Activated CD4-positive, alpha-beta memory T cell treated with anti-CD3 and anti-CD28 coated beads for 36 hours (primary cell): Measurements from ENCODE around the gene ABCA4. TPM values are rescaled to one million over a fixed set of nuclear protein-coding genes. Genes with fewer than 3 reads are reported as not detected.
A peak's percentile ranks its signal among the peaks of the same experiment; 100 is the strongest.

Experiments used
- CTCF ChIA-PET: fragments of 350-600 bp; sonication (Branson Sonifier 250); formaldehyde crosslinking; loops from one replicate; lab custom pipeline; 2021; ENCODE audit warnings: antibody characterized with exemption, inconsistent platforms; lab: Charles Lee
- POLR2A ChIA-PET: fragments of 350-600 bp; sonication (Branson Sonifier 250); formaldehyde crosslinking; loops from one replicate; lab custom pipeline; 2021; ENCODE audit warnings: antibody characterized with exemption; lab: Charles Lee
- DNase-seq: peaks from one replicate; pipeline ENCODE4 v3.0.0-alpha.2; 2020
- H3K27ac Mint-ChIP-seq: one replicate; pipeline ENCODE4 v1.8.0; 2021; ENCODE audit warnings: mixed read lengths
- H3K27me3 Mint-ChIP-seq: one replicate; pipeline ENCODE4 v1.8.0; 2021; ENCODE audit warnings: mixed read lengths
- H3K36me3 Mint-ChIP-seq: one replicate; pipeline ENCODE4 v1.8.0; 2021; ENCODE audit warnings: mixed read lengths
- H3K4me1 Mint-ChIP-seq: one replicate; pipeline ENCODE4 v1.8.0; 2021; ENCODE audit warnings: low read depth, mixed read lengths
- H3K4me3 Mint-ChIP-seq: one replicate; pipeline ENCODE4 v1.8.0; 2021; ENCODE audit warnings: mild to moderate bottlenecking, mixed read lengths
- H3K9me3 Mint-ChIP-seq: one replicate; pipeline ENCODE4 v1.8.0; 2021; ENCODE audit warnings: mixed read lengths
- intact Hi-C: fragments of 100-400 bp; cut with micrococcal nuclease; formaldehyde crosslinking; loops from one replicate; pipeline ENCODE4 v1.15.1; 2023
- total RNA-seq, 2 experiments: library from RNA; stranded (reverse); gene quantifications; one replicate each; pipeline ENCODE4 v1.2.3, GENCODE V29; 2021

ABCA4 gene
- total RNA-seq, 2 experiments from 2014 or later = not detected

DNA sequence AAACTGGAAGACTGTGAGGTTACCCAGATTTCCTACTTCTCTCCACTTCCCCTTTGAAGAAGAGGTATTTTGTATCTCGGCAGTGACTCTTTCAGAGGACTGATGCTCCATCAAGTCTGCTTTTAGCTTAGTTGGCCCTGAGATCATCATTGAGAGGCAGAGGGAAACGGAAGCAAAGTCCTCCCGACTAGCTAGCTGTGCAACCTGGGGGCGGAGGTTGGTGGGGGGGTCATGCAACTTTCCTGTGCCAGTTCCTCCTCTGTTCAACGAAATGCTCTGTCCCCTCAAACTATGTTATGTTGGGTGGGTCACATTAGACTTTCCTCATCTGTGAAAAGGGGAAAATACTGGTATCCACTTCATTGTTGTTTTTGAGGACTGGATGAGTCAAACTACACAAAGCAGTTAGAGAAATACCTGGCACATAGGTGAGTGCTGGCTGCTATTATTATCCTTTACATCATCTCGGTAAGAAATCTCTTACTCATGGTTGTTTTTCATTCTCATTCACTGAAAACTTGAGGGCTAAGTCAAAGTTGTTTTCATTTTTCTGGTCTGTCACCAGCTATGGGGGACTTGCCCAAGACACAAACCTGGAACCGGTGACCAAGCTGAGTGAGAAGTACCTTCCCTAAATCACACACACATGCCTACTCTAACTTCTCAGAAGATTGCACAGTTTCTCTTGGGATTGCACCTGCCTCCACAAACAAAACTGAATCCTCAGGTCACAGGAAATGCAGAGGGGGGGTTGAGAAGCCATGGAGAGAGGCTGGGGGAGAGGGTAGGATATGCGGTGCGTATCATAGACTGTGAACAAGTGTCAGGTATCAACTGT is 83.3 kb downstream of the ABCA4 start:
- H3K36me3 Mint-ChIP-seq = no peaks in the 10 kb centered on the region
- H3K27ac Mint-ChIP-seq = peak overlapping the region; percentile 68
- intact Hi-C loops = loop anchor here (1.0 to 10.0 kb wide), 7 partner anchors 20 to 429 kb away; partner anchors contain the start of gene GCLM
- POLR2A ChIA-PET = no interaction called here
- peaks cover 37% of the 10 kb centered on the region for H3K27me3 Mint-ChIP-seq
- CTCF ChIA-PET = interaction anchor here (0.9 to 7.4 kb wide), 6 partner anchors 8 to 444 kb away, joined by 3 to 66 read pairs (median 9); no protein-coding TSS in a partner anchor
- peaks cover 16% of the 10 kb centered on the region for H3K4me1 Mint-ChIP-seq
- no peaks in the 10 kb centered on the region for H3K9me3 Mint-ChIP-seq
- peak; percentile 56 for DNase-seq
- H3K4me3 Mint-ChIP-seq = no peak overlapping the region

DNA sequence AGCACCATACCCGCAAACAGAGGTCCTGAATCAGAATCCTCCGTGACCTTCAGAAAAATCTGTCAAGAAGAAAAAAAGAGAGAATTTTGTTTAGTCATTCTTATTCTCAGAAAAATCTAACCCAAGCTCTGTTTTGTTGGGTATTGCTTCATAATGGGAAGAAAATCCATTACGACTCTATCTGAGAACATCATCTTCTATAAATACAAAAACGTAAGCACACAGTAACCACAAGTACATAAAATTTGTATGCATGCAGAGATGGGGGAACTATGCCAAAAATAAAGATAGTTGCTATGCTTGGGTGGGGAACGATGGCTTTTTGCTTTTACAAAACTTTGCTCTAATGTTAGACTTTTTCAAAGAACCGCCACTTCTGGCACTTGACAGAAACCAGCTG is 84.2 kb downstream of the ABCA4 start:
- POLR2A ChIA-PET = no interaction called here
- peak overlapping the region; percentile 68 for H3K27ac Mint-ChIP-seq

DNA sequence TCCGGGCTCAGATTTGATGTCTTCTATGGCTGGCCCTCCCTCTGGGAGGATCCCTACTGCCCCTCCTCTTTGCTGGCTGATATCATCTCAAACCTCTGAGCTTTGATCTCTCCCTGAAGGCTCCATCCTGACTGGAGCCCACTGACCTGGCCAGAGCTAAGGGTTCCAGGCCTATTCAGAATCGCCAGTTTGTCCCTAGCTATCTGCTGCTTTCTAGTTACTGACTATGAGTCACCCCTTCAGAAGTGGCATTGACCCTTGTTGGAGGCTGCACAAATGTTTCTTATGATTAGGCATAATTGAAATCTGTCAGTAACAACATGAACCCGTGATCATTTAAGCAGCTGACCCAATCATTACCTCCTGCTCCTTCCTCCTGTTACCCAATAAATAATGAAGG is 87.1 kb downstream of the ABCA4 start:
- Mint-ChIP-seq H3K27me3 (peaks cover 28% of the 10 kb centered on the region), H3K36me3 (no peaks in the 10 kb centered on the region), H3K27ac (no peak overlapping the region), H3K4me1 (peaks cover 16% of the 10 kb centered on the region), H3K9me3 (no peaks in the 10 kb centered on the region), H3K4me3 (no peak overlapping the region)
- no peak for DNase-seq
- CTCF ChIA-PET = interaction anchor here (1.2 to 7.4 kb wide), 5 partner anchors 8 to 50 kb away, joined by 3 to 66 read pairs (median 3); no protein-coding TSS in a partner anchor
- intact Hi-C loops = loop anchor here (10.0 kb wide), 1 partner anchor 211 kb away; no protein-coding TSS in a partner anchor
- POLR2A ChIA-PET = no interaction called here

More for the DNA sequence above, 84.2 kb downstream of the ABCA4 start:
- Mint-ChIP-seq H3K9me3 (no peaks in the 10 kb centered on the region), H3K4me1 (peaks cover 16% of the 10 kb centered on the region), H3K27me3 (peaks cover 37% of the 10 kb centered on the region), H3K4me3 (no peak overlapping the region), H3K36me3 (no peaks in the 10 kb centered on the region)
- intact Hi-C loops = loop anchor here (1.0 to 10.0 kb wide), 6 partner anchors 129 to 428 kb away; partner anchors contain the start of gene GCLM
- DNase-seq = no peak
- CTCF ChIA-PET = interaction anchor here (1.0 to 7.4 kb wide), 4 partner anchors 9 to 421 kb away, joined by 3 to 66 read pairs (median 10); no protein-coding TSS in a partner anchor

DNA sequence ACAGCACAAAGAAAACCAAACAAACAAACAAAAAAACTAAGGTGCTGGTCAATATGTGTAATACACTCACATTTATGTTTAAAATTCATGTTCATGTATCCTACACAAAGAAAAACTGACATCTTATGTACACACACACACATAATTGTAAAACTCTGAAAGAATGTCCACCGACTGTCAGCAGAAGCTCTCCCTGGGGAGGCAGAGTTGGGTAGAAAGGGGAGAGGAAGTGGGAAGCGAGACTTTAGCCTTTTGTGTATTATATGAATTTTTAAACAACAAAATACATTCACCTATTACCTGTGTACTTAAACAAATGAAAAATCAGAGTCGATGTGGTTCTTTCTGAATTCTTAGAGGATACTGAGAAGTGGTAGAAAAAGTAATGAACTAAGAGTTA is 88.3 kb downstream of the ABCA4 start:
- ChIA-PET CTCF (interaction anchor here (0.6 to 1.2 kb wide), 2 partner anchors 51 to 775 kb away, joined by 3 read pairs; no protein-coding TSS in a partner anchor), POLR2A (no interaction called here)
- Mint-ChIP-seq H3K4me1 (peaks cover 14% of the 10 kb centered on the region), H3K27ac (no peak overlapping the region), H3K36me3 (no peaks in the 10 kb centered on the region), H3K9me3 (no peaks in the 10 kb centered on the region), H3K27me3 (peaks cover 22% of the 10 kb centered on the region), H3K4me3 (no peak overlapping the region)
- intact Hi-C loops = loop anchor here (10.0 kb wide), 1 partner anchor 212 kb away; no protein-coding TSS in a partner anchor
- no peak for DNase-seq

DNA sequence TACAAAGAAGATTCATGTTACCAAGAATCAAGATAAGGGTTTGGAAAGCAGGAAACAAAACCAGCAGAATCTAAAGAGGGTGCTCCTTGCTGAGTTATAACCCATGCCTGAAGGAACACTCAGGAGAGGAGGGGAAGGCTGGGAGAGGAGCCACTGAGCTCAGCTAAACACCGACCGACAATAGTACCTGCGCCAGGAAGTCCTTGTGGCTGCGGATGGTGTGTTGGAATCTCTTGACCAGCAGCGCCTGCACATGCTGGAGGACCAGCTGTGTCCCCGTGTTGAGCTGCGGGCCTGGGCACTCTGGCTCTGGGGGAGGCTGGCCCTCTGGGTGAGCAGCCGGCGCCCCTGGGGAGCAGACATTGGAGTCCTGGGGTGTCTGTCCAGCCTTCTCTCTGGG is 89.4 kb downstream of the ABCA4 start:
- no peak overlapping the region for H3K27ac Mint-ChIP-seq
- H3K36me3 Mint-ChIP-seq = no peaks in the 10 kb centered on the region
- ChIA-PET POLR2A (no interaction called here), CTCF (interaction anchor here (0.6 to 0.9 kb wide), 2 partner anchors 10 to 14 kb away, joined by 3 read pairs; no protein-coding TSS in a partner anchor)
- H3K9me3 Mint-ChIP-seq = no peaks in the 10 kb centered on the region
- intact Hi-C loops = loop anchor here (10.0 kb wide), 1 partner anchor 213 kb away; no protein-coding TSS in a partner anchor
- no peak overlapping the region for H3K4me3 Mint-ChIP-seq
- no peak for DNase-seq
- peaks cover 14% of the 10 kb centered on the region for H3K27me3 Mint-ChIP-seq
- peaks cover 5% of the 10 kb centered on the region for H3K4me1 Mint-ChIP-seq

DNA sequence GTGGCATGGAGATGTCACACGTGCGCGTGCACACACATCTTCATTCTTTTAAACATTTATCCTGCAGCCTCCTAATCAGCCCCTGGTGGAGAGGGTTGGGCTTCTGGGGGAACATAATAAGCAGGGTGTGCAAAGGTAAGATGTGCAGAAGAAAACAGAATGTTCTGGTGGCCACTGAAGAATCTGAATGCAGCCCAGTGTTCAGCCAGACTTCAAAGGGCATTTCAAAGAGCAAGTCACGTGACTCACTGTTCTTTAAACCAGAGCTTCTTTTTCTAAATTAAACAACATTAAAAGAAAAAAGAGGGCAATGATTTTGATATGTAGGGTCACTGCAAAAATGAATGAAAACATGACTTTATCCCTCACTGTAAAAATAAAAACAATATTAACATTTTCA is 89.8 kb downstream of the ABCA4 start:
- H3K36me3 Mint-ChIP-seq = no peaks in the 10 kb centered on the region
- CTCF ChIA-PET = no interaction called here
- POLR2A ChIA-PET = no interaction called here
- H3K27me3 Mint-ChIP-seq = peaks cover 12% of the 10 kb centered on the region
- H3K9me3 Mint-ChIP-seq = no peaks in the 10 kb centered on the region
- no peak for DNase-seq
- intact Hi-C loops = loop anchor here (10.0 kb wide), 1 partner anchor 214 kb away; no protein-coding TSS in a partner anchor
- H3K4me3 Mint-ChIP-seq = no peak overlapping the region
- no peak overlapping the region for H3K27ac Mint-ChIP-seq
- H3K4me1 Mint-ChIP-seq = peaks cover 5% of the 10 kb centered on the region

DNA sequence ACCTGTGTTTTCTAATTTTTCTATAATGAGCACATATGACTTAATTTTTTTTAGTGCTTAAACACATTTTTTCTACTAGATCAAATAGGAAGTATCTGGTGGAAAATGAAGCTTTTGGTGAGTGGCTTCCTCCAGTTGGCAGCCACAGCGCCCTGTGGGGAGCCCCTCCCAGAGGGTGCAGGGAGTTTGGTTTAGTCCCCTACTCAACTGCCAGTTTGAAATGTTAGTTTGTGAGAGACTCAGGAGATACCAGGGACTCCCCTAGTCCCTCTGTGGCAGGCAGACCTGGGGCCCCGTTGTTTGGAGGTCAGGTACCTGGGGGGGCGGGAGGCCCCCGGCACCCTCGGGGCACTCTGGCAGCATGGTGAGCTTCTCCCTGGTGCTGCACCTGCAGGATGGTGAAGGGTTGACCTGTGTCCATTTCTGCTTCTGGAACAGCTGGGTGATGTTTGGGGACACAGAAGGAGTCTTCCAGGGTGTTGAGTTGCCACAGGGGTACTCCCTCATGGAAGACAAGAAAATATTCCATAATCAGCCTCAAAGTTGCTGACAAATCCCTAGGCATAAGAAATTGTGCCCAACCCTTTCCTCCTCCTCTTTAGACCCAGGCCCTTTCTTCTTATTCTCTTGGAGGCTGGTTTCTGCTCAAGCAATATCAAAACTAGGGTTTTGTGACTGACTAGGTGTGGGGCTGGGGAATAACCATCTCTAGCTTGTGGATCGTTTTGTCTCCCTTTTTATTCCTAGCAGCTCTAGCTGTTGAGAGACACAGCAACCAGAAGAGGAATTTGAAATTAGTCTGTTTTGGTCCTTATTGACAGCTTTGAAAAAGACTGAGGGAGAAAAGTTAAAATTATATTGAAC is 91.6 kb downstream of the ABCA4 start:
- Mint-ChIP-seq H3K4me3 (no peak overlapping the region), H3K27me3 (peaks cover 8% of the 10 kb centered on the region), H3K4me1 (no peaks in the 10 kb centered on the region), H3K9me3 (no peaks in the 10 kb centered on the region), H3K27ac (no peak overlapping the region), H3K36me3 (no peaks in the 10 kb centered on the region)
- intact Hi-C loops = no loop called here
- ChIA-PET POLR2A (no interaction called here), CTCF (interaction anchor here (1.0 to 2.5 kb wide), 3 partner anchors 11 to 305 kb away, joined by 3 to 13 read pairs (median 4); no protein-coding TSS in a partner anchor)
- DNase-seq = no peak

DNA sequence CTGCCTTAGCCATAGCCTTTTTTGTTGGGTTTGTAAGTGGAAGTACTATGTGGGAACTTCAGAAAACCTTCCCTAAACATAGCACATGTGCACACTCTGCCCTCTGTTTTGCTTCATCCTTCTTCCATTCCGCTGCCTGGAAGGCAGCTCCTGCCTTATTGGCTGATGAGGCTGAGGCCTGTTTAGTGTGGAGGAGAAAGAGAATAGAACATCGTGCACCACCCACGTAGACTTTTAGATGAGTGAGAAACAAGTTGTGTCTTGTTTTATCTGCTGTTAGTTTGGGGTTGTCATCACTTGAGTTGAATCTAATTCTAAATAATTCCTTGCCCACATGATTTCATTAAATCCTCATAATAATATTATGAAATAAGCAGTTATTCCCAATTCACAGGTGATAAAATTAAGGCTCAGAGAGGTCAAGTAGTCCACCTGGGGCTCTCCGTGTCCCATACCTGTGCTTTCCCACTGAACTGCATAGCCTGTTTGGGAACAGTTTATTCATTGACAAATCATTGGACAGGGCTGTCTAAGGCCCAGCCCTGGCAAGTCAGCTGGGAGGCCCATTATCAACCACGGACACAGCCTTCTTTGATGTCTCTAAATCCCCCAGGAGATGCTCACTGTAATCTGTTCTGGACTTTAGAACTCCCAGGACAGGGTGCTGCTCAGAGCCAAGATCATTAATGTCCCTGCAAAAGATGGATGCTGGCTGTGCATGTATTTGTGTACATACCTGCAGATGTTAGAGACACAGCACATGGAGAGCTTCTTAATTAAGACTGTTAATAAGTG is 93.0 kb downstream of the ABCA4 start:
- no peak overlapping the region for H3K27ac Mint-ChIP-seq
- H3K9me3 Mint-ChIP-seq = no peaks in the 10 kb centered on the region
- DNase-seq = no peak
- H3K27me3 Mint-ChIP-seq = peaks cover 4% of the 10 kb centered on the region
- H3K4me3 Mint-ChIP-seq = no peak overlapping the region
- no peaks in the 10 kb centered on the region for H3K36me3 Mint-ChIP-seq
- intact Hi-C loops = no loop called here
- ChIA-PET POLR2A (no interaction called here), CTCF (interaction anchor here (1.2 to 3.4 kb wide), 4 partner anchors 10 to 778 kb away, joined by 3 to 66 read pairs (median 16); no protein-coding TSS in a partner anchor)
- H3K4me1 Mint-ChIP-seq = no peaks in the 10 kb centered on the region

DNA sequence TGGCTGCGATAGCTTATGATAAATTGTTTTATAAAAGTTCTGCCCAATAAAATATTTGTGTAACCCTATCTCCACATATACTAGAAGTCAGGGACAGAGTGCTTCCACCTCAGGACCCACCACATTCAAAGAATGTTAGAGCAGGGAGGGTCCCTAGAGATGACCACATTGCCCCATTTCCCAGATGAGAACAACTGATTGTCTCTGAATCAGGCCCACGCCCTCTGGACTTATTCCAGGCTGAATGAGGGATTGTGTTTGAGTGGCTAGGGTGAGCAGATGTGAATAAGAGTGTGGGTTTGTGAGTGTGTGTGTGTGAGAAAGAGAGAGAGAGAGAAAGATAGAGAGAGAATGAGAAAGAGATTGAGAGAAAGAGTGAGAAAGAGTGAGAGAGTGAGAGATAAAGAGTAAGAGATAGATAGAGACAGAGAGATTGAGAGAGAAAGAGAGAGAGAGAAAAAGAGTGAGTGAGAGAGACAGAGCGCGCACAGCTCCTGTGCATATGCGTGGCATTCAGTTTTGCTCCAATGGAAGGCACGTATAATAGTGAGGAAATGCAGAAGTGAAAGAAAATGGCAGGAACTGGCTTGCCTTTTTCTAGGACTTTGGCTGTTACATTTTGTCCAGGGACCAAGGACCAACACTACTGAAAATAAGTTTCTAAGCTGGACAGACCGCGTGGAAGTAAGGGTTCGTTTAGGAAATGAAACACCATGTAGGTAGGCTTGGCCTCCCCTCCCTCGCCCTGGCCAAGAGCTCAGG is 94.1 kb downstream of the ABCA4 start:
- no peak overlapping the region for H3K4me3 Mint-ChIP-seq
- CTCF ChIA-PET = interaction anchor here (0.8 to 3.4 kb wide), 10 partner anchors 11 to 780 kb away, joined by 3 to 66 read pairs (median 6); no protein-coding TSS in a partner anchor

More for the DNA sequence above, 94.1 kb downstream of the ABCA4 start:
- peaks cover 4% of the 10 kb centered on the region for H3K27me3 Mint-ChIP-seq
- POLR2A ChIA-PET = no interaction called here
- H3K9me3 Mint-ChIP-seq = no peaks in the 10 kb centered on the region
- no peak overlapping the region for H3K27ac Mint-ChIP-seq
- H3K36me3 Mint-ChIP-seq = no peaks in the 10 kb centered on the region
- intact Hi-C loops = no loop called here
- H3K4me1 Mint-ChIP-seq = no peaks in the 10 kb centered on the region
- no peak for DNase-seq
